HG03196 (cell line): ENCODE results near the gene FBXO21.
"Not testable (repeated sequence)": the region's sequence is repeated elsewhere in the genome, so short reads cannot be mapped to it uniquely, and the experiment has no call there.

Experiments used
- ATAC-seq: cut with Tn5 transposase; IDR thresholded peaks from one replicate; pipeline ENCODE4 v1.9.1; 2021; ENCODE audit not compliant: unreplicated experiment

Gene FBXO21, protein sequence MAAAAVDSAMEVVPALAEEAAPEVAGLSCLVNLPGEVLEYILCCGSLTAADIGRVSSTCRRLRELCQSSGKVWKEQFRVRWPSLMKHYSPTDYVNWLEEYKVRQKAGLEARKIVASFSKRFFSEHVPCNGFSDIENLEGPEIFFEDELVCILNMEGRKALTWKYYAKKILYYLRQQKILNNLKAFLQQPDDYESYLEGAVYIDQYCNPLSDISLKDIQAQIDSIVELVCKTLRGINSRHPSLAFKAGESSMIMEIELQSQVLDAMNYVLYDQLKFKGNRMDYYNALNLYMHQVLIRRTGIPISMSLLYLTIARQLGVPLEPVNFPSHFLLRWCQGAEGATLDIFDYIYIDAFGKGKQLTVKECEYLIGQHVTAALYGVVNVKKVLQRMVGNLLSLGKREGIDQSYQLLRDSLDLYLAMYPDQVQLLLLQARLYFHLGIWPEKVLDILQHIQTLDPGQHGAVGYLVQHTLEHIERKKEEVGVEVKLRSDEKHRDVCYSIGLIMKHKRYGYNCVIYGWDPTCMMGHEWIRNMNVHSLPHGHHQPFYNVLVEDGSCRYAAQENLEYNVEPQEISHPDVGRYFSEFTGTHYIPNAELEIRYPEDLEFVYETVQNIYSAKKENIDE

DNA sequence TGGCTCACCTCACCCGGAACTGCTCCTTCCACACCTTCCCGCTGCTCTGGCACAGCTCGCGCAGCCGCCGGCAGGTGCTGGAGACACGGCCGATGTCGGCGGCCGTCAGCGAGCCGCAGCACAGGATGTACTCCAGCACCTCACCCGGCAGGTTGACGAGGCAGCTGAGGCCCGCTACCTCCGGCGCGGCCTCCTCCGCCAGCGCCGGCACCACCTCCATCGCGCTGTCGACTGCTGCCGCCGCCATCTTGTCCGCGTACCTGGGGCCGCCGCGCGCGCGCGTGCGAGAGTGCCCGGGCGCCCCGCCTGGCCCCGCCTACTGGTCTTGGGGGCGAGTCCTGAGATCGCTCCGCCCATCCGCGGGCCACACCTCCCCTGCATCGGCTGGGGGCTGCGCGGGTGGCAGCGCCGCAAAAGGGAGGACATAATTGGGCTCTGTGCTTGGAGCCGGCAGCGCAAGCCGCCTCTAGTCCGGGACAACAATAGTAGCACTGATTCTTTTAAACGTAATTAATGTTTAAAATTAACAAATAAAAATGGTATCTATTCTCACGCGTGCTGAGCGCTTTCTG is at the start of gene FBXO21:
FBXO21 (minus strand) TSS at position 261 of the 572 bp plus-strand sequence; CDS start at position 247, 14 bp downstream.
- ATAC-seq = peak; percentile 94

DNA sequence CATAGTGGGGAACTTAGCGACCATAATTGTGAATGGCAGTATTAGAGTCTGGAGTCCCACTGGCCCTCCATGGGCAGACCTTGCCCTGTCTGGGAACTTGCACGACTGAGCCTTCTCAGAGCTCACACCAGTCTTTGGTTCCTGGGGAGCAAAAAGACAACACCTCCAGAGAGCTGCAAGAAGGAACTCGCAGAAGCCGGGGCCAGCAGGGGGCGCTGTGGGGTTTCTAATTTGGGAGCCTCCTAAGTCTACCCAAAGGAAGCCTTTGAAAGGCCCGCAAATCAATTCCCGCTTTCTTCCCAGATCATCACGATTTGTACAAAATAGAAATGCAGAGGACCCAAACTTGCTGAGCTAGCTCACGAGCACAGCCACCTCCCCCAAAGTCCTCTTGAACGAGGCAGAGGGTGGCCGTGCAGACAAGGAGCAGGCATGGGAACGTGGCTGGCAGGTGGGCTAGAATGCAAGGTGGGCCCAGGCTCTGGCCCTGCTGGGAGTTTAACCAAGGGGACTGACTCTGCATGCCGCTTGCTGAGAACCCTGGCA is 46.3 kb upstream of the FBXO21 start:
- no peak for ATAC-seq

DNA sequence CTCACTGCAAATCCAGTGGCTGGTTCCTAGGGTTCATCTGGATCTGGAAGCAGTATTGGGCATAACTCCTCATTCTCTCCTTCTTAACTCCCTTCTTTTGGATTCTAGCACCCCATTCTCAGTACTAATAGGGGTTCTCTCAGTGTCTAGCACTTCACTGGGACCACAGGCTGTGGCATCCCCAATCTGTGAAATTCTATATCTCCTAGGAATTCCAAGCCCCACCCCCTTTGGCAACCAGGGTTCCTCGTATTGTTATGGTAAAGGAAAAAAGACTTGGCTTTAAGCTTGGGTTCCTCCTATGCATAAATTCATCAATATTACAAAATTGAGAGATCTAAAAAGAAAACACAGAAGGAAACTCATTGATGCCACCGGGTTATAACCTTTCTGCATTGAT is 45.0 kb upstream of the FBXO21 start:
- no peak for ATAC-seq

DNA sequence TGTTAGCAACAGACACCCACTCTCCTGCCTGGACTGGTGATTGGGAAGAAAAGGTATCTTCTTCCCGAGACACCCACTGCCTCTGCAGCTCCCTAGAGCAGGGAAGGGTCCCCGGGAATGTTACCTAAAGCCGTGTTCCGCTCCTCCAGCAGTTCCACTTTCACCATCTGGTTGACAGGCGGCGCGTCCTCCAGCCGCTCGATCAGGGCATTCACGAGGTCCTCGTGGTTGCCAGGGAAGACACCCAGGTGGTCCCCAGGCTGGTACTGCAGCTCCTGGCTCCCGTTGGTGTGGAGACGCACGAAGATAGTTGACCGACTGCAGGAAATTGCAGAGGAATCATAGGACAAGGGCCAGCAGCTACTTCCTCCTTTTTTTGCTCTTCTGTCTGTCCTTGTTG is 44.2 kb upstream of the FBXO21 start:
- ATAC-seq = no peak

DNA sequence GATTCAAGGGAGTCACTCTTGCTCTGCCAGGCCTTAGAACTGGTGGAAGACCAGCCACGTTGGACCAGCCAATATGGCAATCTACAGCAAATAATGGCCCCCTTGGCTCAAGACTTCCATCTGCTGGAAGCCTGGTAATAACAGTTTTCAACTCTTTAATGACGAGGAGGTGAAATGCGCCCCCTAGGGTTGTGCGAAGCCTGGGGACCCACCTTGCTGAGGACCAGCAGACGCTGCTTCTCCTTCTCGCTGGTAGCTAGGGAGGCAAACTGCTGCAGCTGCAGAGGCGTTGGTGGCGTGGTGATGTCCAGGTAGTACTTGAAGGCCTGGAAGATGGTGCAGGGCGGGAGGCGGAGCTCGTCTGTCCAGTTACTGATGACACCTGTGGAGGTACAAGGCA is 41.5 kb upstream of the FBXO21 start:
- no peak for ATAC-seq

DNA sequence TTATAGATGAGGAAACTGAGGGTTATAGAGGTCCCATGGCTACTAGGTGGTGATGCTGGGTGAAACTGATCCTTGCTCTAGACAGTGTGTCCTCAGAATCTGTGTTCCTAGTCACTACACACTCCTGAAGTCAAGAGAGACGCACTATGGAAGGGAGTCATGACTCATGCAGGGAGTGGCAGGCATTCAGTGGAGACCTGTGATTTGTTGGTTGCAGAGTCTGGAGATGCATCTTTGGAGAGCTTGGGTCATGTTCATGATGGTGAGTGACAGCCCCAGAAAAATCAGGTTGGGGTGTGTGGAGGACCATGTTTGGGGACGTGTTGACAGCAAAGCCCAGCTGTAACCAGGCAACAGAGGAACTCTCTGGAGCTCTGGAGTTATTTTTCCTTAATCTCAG is 38.0 kb upstream of the FBXO21 start:
- ATAC-seq = no peak

DNA sequence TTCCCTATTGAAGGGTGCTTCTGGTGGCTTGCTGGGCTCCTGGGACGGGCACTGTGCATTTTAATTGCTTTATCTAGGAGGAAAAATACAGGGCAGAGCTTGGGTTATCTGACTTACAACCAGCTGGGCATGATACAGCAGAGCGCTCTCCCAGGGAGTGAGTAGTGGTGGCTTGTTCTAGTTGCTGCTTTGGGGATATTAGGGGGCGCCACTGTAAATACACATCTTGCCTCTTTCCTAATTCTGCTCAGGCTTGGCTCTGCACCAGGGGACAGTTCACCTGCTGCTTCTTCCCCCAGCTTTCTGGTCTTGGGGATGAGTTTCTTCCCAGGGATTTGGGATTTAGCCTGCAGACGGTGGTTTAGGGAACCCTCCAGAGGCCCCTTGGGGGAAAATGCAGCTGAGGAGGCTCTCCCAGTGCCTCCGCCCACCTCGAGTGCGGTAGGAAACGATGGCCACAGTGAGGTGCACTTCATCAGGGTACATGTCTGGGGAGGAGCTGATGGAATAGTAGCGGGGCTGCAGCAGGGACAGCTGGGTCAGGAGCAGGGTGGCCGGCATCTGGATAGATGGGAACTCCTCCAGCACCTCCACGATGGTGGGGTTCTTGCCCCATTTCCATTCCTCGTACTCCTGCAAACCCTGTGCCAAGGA is 36.9 kb upstream of the FBXO21 start:
- no peak for ATAC-seq

DNA sequence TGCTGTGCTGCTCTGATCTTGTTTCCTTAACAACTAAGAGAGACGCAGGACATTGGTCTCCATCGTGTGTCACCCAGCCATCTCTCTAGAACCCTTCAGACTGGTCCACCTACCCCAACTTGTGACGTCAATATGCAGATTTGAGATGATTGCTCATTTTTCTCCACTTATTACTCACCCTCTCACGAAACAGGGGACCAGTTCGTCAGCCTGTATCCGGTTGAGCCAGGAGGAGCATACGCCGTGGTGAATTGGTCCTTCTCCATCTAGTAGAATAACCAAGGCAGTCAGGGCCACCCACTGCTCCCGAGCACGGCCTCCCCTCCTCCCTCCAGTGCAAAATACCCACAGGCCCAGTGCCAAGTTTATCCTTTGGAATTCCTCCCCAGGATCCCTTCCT is 36.2 kb upstream of the FBXO21 start:
- ATAC-seq = no peak

DNA sequence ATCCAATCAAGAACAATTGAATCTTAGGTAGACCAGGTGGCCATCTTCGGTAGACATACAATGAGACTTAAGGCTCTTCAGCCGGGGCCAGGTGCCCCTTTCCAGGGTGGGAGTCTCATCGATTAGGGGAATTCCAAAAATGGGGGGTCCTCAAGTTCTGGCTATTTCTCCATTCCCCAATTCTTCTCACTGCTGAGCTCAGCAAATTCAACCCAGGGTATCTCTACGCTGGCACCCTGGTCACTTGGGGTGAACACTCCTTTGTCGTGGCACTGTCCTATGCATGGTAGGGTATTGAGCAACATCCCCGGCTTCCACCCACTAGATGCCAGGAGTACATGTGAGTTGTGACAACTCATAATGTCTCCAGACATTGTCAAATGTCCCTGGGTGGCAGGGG is 34.9 kb upstream of the FBXO21 start:
- no peak for ATAC-seq

DNA sequence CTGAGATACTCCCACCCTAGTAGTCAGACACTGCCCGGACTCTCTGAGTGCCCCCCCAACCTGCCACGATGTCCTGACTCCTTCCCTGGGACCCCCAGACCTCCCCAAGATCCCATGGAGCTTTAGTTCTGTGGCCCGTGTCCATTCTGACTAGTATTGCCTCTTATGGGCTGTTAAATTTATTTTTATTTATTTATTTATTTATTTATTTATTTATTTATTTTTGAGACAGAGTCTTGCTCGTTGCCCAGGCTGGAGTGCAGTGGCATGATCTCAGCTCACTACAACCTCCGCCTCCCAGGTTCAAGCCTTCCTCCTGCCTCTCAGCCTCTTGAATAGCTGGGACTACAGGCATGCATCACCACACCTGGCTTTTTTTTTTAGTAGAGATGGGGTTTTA is 30.7 kb upstream of the FBXO21 start:
- not testable (repeated sequence) for ATAC-seq

DNA sequence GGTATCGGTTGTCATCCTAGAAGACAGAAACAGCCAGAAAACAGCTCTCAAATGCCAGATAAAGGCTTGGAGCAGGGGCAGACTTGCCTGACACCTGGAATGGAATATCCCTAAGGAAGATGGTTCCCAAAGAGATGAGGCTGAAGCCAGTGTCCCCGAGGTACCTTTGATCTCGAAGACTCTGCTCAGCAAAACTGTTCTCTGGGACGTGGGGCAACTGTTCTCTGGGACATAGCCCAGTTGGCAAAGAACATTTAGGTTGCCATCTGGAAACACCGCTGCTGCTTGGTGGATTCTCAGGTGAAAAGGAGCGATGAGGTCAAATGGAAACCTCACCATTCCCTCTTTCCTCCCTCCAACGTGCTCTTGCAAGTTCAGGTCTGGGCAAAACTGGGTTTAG is 27.9 kb upstream of the FBXO21 start:
- no peak for ATAC-seq

DNA sequence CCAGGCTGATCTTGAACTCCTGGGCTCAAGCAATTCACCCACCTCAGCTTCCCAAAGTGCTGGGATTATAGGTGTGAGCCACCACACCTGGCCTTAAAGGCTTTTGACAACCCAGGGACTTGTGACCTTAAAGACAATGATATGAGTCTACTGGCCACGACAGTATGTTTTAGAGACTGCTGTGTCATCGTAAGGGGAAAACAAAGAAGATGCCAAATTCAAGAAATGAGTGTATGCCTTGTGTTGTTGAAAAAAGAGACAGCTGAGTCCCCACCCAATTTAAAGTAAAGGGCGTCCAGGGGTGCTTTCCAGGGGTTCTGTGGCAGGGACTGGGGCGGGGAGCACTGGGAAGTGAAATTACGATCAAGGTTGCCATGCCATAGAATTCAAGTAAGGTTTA is 26.4 kb upstream of the FBXO21 start:
- ATAC-seq = no peak

DNA sequence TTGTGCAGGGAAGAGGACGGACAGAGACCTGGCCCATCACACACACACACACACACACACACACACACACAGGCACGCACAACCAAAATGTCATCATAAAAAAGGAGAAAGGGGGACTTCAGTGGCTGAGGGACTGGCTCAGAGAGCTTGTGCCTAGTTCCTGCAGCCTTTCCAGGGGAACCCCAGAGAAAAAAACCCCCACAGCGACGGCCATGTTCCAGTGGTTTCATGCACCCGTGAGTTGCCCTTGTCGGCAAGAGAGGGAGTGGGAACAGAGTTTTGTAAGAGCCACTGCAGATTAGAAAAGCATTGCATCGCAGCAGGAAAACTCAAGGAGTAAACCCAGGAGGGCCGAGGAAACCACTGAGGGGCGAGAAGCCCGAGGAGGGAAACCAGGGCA is 24.5 kb upstream of the FBXO21 start:
- no peak for ATAC-seq

DNA sequence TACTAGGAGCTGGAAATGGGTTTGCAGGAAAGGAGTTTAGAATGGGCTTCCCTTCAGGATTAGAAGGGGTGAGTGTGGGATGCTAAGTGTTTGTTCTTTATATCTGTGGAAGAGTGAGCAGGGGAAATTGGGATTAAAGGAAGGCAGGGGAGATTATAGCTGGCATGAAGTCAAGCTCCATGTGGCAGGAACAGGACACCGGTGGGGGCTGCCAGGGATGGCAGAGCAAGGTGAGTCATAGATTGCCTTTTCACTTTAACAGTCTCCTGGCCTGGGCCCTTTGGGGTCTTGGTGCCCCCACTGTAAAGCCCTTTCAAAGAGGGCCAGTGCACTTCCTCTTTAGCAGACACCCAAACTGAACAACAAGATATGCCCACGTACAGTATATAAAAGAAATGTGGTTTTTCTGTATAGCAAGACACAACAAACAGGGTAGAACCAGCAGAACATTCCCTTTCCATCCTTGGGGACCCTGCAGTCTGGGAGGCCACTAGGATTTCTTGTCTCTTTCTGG is 23.1 kb upstream of the FBXO21 start:
- no peak for ATAC-seq

DNA sequence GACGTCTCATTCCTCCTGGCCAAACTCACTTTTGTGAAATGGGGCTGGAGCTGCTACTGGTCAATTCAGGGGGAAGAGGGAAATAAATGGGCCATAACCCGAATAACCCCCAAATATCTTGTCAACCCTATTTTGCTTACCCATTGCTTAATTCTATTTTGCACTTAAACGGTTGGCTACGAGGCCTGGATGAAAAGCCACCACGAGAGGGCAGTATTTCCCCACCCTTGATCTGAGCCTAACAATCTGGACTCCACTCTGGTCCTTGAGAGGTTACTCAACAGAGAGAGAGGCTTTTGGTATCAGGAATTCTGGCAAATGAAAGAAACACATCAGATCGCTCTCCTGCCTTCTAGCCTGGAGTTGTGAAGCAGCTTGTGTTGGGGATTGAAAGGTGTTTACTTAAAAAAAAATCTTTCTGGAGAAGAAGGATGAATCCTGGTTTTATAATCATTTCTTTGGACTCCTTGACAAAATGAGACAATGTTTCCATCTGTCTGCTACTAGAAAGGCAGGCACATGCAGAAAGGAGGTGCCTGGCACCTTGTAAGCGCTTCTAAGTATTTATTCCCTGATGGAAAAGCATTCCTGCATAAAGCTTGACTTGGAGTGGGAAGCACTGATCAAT is 22.4 kb upstream of the FBXO21 start:
- ATAC-seq = no peak

DNA sequence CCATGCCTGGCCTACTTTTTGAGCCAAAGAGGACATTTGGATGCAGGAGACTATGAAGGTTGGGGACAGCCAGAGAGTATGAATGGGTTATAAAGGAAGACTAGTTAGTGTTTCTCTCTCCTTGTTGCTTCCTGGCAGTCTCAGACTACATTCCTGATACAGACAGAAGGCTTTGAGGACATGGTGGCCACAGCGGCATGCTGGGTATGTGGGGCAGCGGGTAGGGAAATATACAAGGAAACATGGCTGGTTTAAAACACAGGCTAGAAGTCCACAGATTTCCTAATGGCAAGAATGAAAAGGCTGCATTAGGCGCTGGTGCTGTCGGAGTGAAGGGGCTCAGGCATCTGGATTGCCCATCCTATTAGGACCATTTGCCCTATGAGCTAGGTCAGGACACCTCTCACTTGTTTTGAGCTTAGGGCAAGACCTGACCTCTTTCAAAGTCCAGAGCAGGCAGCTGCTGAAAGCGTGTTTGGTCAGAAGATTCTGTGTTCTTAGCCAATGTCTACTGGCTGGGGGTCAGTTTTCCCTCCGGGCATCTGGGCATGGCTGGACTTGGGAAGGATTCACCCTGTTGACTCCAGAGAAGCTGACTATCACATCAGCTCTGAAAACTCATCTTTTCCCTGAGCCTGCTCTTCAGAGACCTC is 20.1 kb upstream of the FBXO21 start:
- ATAC-seq = no peak

DNA sequence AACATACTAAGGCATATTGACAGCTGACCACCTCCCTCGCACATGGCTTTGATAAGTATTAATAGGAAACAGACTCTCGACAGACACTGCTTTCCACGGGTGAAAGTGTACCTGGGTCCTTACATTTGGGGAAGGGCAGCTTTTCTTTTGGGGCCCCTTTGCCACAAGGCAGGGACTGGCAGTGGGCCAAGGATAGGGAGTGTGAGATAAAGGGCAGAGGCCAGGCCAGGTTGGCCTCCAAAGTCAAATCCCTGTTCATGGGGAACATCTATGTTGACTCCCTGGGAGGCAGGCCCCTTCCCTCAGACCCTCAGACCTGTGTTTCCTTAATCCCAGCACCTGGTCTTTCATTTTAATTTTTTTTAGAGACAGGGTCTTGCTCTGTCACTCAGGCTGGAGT is 19.4 kb upstream of the FBXO21 start:
- no peak for ATAC-seq

DNA sequence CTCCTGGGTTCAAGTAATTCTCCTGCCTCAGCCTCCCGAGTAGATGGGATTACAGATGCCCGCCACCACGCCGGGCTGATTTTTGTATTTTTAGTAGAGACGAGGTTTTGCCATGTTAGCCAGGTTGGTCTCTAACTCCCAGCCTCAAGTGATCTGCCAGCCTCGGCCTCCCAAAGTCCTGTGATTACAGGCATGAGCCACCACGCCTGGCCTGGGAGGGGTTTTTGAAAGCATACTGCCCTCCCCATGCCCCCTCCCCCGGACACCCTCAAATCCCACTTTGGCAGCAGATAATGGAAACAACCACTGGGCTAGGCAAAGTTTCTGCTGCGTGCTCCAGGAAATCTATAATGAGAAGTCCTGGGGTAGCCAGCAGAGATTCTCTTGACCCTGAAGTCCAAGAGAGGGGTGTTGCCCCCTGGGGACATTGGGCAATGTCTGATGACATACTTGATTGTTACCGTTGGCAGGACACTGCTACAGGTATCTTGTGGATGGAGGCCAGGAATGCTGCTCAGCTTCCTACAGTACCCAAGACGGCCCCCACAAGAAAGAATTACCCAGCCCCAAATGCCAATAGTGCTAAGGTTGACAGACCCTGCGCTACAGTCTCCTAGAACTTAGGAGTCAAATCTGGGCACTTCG is 18.7 kb upstream of the FBXO21 start:
- ATAC-seq = no peak

DNA sequence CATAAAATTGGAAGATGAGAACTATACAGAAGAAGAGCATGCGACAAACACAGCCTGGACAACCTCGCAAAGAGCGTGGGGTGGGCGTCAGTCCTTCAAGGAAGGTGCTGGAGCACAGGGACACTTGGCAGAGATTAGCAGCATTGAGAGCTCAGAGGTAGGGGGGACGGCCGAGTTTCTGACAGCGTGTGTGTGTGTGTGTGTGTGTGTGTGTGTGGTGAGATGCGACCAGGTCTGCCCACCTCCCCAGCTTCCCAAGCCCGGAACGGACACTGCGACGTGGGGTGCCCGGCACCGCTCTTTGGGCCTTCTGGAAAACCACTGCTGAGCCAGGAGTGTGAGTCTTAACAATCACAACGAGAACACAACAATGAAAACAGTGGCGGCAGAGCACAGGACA is 17.9 kb upstream of the FBXO21 start:
- no peak for ATAC-seq

DNA sequence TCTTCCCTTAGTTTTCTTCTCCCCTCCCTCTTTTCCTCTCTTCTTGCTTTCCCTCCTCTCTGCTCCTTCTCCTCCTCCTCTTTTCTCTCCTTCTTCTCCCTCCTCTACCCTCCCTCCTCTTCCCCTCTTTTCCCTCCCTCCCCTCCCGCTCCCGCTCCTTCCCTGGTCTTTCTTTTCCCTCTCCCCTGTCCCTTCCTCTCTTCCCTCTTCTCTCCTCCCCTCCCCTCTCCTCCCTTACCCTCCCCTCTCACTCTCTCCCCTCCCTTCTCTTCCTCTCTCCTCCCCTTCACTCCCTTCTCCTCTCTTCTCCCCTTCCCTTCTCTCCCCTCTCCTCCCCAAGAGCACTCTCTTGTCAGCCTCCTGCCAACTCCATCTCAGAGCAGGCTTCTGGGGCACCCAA is 17.4 kb upstream of the FBXO21 start:
- no peak for ATAC-seq
